Kasumi-1 (cell line): ENCODE results near the gene CD226.
A peak's percentile ranks its signal among the peaks of the same experiment; 100 is the strongest.
"Not testable (repeated sequence)": the region's sequence is repeated elsewhere in the genome, so short reads cannot be mapped to it uniquely, and the experiment has no call there.

ENCODE experiments used
- DNase-seq, 2 experiments: peaks; one replicate each; lab custom pipeline; 2025; lab: John Stamatoyannopoulos, UW

The CD226 gene

DNA sequence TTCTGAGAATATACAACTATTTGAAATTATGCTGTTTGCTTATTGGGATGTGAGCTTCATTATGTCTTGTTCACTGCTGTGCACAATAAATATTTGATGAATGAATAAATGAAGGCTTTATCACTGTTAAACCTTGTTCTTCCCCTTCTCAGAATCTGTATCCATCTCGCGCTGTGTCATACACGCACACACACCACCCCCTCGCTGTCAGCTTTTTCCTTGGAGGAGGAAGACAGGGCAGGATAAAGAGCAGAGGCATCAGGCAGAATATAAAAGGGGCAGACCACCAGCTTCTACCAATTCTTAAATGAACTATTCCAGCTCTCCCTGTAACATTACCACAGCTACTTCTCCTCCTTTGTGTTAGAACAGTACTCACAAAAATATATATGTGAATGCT is 75.0 kb downstream of the CD226 start:
- no peak for DNase-seq

- no peak for DNase-seq
Observed at GRCh38 chr18:69871363-69871762, 76.3 kb downstream of the CD226 start.

DNA sequence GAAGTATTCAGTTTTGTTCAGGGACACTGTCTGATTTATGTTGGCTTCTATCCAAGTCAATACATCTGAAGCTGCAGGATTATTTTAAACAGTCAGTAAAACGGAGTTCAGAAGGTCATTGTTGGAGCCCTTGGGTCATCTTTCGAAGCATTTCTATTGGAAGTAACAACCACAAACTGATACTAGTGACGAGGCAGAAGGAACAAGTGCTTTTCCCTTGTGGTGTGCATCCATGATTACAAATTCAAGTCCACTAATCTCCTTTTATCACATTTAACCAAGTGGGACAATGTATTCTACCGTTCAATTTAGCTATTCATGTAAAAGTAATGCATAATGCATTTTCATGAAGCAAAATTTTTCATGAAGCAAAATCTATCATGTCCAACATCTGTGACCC is 76.9 kb downstream of the CD226 start:
- no peak for DNase-seq

DNA sequence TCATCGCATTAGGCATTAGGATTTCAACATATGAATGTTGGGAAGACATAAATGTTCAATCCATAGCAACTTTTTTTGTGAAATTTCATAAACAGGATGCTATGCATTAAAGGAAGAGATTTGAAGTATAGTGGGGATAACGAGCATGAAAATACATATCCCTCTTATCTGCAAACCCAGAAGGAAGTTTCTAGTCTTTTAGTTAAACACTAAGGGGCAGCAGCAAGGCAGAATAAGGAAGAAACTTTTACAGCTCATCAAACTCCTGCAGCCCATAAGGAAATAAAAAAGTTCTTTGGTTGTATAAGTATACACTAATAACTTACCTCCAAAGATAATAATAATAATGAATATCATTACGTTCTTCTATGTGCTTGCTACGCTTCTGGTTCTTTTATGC is 81.5 kb downstream of the CD226 start:
- no peak for DNase-seq

DNA sequence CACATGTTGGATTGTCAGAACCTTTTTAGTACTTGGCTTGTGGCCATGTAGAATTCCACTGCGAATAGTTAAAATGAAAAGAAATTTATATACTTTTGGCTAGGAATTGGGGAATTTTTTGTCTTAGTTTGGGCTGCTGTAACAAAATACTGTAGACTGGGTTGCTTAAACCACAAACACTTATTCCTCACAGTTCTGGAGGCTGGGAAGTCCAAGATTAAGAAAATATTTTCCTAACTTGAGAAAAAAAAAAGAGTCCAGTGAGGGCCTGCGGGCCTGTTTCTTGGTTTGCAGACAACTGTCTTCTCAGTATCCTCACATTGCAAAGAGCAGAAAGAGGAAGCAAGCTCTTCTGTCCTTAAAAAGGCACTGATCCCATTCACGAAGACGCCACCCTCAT is 81.9 kb downstream of the CD226 start:
- peak; percentile 3 to 12 for DNase-seq

DNA sequence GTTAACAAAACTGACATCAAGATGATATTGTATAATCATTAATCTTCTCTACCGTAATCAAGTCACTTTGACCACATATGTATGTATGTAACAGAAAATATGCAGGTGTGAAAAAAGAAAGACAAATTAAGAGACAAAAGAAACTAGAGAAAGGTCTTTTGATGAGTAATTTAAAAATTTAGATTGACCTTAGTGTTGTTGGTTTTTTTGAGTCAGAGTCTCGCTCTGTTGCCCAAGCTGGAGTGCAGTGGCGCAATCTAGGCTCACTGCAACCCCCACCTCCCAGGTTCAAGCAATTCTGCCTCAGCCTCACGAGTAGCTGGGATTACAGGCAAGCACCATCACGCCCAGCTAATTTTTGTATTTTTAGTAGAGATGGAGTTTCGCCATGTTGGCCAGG is 82.9 kb downstream of the CD226 start:
- not testable (repeated sequence) for DNase-seq

DNA sequence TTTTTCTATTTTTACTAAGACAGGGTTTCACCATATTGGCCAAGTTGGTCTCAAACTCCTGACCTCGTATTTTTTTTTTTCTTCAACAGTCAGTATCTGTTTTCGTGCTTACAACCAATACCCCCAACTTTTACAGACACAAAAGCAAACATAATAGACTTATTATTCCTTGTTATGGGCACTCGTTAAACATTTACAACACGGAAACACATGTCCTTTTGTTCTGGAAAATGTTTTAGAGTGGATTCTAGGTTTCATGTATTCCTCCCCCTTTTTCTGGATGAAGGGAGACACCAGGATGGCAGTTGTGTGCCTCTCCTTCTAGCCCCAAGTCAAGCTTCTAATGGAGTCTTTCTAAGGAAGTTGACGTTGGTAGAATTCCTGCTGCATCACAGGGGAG is 88.8 kb downstream of the CD226 start:
- DNase-seq = no peak

GRCh38 chr18:69854455-69854854 is 93.2 kb downstream of the CD226 start:
- DNase-seq = no peak

GRCh38 chr18:69853051-69853450 is 94.6 kb downstream of the CD226 start:
- DNase-seq = no peak

GRCh38 chr18:69845593-69846506 is 101.8 kb downstream of the CD226 start:
- peak in 1 of 2 experiments; percentile 8 for DNase-seq

DNA sequence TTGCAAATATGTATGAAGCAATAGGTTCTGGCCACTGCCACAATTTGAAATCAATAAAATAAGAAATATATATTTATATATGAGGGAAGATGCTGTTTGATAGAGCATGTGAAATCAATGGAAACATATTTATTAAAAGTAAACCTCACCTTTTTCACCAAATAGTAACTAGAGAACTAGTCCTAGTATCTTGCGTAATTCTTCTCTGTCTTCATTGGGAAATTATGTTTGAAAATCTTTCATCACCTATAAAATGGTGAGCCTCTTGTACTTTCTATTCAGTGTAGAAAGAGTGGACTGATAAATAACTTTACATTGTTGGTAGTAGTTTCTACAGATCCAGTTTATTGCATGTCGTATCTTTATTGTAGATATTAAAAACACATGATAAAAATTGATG is 103.0 kb downstream of the CD226 start:
- no peak for DNase-seq

DNA sequence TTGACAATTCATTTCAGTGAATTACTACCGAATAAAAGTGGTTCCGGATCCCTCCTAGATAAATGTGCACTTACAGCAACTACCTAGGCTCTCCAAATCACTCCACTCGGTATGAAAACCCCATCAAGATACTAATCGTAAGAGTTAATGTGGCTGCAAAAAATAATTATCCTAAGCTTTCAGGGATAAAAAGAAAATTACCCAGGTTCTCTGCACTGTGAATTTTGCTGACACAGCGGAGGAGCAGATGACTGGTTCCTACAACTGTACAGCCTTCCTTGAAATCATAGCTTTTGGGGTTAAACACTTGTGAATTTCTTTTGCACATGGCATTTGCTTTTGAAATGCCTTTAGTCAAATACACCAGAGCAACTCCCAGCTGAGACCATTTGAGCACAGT is 104.7 kb downstream of the CD226 start:
- DNase-seq = no peak

GRCh38 chr18:69841117-69841516 is 106.6 kb downstream of the CD226 start:
- no peak for DNase-seq

GRCh38 chr18:69840445-69840844 is 107.2 kb downstream of the CD226 start:
- no peak for DNase-seq

GRCh38 chr18:69840001-69840400 is 107.7 kb downstream of the CD226 start:
- no peak for DNase-seq

DNA sequence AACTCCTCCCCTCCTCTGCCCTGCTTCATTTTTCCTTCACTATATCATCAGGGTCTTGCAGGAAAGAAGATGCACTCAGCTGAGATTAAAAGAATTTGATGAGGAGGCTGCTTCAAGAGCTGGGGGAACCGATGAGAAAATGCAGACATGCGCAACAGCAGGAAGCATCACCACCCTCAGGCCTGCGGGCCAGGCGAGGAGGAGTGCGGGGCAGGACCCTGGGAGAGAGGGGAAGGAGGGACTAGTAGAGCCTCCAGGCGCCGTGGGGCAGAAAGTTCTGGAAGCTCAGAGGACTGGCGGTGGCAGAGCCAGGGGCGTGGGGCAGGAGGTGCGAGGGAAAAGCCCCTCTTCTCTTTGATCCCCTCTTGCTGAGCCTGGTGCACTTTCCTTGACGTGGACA is 108.2 kb downstream of the CD226 start:
- DNase-seq = no peak

DNA sequence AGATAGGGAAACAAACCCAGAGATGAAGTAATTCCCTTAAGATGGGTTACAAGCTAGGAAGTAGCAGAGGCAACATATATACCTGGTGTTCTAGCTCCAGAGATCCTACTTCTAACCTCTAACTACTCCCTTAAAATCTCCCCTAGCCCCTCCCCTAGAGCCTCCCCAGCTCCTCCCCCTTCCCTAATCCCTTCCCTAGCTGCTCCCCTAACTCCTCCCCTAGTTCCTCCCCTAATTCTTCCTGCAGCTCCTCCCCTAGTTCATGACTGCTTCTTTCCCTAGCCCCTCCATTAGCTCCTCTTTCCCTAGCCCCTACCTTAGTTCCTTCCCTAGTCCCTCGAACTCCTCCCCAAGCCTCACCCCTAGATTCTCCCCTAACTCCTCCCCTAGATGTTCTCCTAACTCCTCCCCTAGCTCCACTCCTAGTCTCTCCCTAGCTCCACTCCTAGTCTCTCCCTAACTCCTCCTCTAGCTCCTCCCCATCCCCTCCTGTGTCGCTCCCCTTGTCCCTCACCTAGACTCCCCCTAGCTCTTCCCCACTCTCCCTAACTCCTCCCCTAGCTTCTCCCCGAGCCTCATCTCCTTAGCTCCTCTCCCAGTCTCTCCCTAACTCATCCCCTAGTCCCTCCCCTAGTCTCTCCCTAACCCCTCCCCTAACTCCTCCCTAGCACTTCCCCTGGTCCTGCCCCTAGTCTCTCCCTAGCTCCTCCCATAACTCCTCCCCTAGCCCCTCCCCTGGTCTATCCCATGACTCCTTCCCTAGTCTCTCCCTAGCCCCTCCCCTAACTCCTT is 108.9 kb downstream of the CD226 start:
- no peak for DNase-seq

DNA sequence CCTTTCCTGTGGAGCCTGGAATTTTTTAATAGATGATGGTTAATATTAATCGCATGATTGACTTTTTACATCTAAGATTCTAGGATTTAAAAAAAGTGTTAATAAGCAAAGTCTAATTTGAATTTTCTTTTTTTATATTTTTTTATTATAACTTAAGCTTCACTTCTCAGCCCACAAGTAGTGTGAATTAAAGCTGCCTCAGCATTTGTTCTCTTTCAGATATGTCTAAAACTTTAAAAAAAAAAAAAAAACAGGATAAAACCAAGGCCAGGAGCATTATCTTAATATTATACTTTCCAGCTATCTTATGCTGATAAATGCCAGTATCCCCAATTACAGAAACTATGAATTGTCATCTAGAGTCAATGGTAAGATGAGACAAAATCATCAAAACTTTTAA is 109.7 kb downstream of the CD226 start:
- DNase-seq = no peak

DNA sequence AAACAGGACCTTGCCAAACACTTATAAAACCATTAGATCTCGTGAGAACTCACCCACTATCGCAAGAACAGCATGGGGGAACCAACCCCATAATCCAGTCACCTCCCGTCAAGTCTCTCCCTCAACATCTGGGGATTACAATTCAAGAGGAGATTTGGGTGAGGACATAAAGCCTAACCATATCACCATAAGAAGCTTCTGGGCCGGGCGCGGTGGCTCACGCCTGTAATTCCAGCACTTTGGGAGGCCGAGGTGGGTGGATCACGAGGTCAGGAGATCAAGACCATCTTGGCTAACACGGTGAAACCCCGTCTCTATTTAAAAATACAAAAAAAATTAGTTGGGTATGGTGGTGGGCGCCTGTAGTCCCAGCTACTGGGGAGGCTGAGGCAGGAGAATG is 112.7 kb downstream of the CD226 start:
- DNase-seq = not testable (repeated sequence)

DNA sequence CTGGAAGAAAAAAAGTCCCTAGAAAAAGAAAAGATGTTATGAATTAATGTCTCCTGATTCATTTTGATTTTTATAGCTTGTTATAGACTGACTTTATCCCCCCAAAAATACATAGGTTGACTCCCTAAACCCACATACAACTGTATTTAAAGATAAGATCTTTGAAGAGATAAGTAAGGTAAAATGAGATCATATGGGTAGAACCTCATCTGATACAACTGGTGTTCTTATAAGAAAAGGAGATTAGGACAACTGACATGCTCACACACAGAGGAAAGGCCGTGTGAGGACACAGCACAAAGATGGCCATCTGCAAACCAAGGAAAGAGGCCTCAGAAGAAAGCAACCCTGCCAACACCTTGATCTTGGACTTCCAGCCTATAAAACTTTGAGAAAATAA is 117.5 kb downstream of the CD226 start:
- no peak for DNase-seq

DNA sequence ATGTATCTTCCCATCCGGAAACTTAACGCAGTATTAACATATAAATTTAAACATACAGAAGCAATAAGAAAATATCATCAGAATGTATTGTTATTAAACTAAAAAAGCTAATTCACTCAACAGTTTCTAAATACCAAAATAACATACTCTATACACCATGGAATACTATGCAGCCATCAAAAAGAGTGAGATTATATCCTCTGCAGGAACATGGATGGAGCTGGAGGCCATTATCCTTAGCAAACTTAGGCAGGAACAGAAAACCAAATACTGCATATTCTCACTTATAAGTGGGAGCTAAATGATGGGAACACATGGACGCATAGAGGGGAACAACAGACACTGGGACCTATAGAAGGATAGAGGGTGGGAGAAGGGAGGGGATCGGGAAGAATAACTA is 127.1 kb downstream of the CD226 start:
- no peak for DNase-seq

GRCh38 chr18:69819460-69819859 is 128.2 kb downstream of the CD226 start:
- DNase-seq = no peak

DNA sequence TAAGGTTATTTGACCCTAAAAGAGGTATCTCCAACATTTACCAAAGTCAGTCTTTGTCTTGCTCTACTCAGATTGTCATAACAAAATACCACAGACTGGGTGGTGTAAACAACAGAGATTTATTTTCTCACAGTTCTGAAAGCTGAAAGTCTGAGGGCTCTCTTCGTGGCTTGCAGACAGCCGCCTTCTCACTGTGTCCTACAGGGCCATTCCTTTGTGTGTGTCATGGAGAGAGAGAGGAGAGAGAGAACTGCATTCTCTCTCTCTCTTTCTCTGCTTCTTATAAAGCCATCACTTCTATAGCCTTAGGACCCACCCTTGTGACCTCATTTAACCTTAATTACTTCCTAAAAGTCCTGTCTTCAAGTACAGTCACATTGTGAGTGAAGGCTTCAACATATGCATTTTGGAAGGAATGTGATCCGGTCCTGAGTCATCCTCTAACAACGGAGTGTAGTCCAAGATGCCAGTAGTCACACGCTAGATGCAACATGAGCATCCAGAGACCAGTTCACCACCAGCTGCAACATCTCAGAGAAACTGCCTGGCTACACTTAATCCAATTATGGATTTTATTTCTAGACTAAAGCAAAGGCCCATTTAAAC is 130.2 kb downstream of the CD226 start:
- DNase-seq = no peak
